HG02840 (cell line): ENCODE data around the gene NKD1.

Experiments used
- ATAC-seq: cut with Tn5 transposase; IDR thresholded peaks from one replicate; pipeline ENCODE4 v1.9.1; 2021; ENCODE audit warnings: mild to moderate bottlenecking, moderate library complexity, moderate number of reproducible peaks; ENCODE audit not compliant: unreplicated experiment, low FRiP score

Gene NKD1

GRCh38 chr16:50557046-50557445, 8.8 kb downstream of the NKD1 start:
- ATAC-seq = no peak

GRCh38 chr16:50558913-50559312, 10.7 kb downstream of the NKD1 start:
- ATAC-seq = no peak

- no peak for ATAC-seq
These were observed 11.1 kb downstream of the NKD1 start for GRCh38 chr16:50559342-50559741.

GRCh38 chr16:50559804-50560514, 11.8 kb downstream of the NKD1 start:
- ATAC-seq = no peak

GRCh38 chr16:50560903-50561863, 13.0 kb downstream of the NKD1 start:
- no peak for ATAC-seq

GRCh38 chr16:50562657-50563056, 14.5 kb downstream of the NKD1 start:
- ATAC-seq = no peak

- ATAC-seq = no peak
These were observed 15.8 kb downstream of the NKD1 start for GRCh38 chr16:50563989-50564388.

GRCh38 chr16:50565428-50565827, 17.2 kb downstream of the NKD1 start:
- no peak for ATAC-seq

- no peak for ATAC-seq
These were observed 18.1 kb downstream of the NKD1 start for GRCh38 chr16:50566014-50566962.

- no peak for ATAC-seq
These were observed 19.5 kb downstream of the NKD1 start for GRCh38 chr16:50567651-50568050.

- no peak for ATAC-seq
These were observed 20.1 kb downstream of the NKD1 start for GRCh38 chr16:50568187-50568815.

GRCh38 chr16:50570354-50570753, 22.2 kb downstream of the NKD1 start:
- no peak for ATAC-seq

GRCh38 chr16:50570808-50571598, 22.8 kb downstream of the NKD1 start:
- ATAC-seq = no peak

- no peak for ATAC-seq
These were observed 23.6 kb downstream of the NKD1 start for GRCh38 chr16:50571786-50572185.

GRCh38 chr16:50572700-50573099, 24.5 kb downstream of the NKD1 start:
- ATAC-seq = no peak

- ATAC-seq = no peak
These were observed 25.1 kb downstream of the NKD1 start for GRCh38 chr16:50573279-50573678.

- ATAC-seq = no peak
These were observed 25.9 kb downstream of the NKD1 start for GRCh38 chr16:50573947-50574744.

- no peak for ATAC-seq
These were observed 26.5 kb downstream of the NKD1 start for GRCh38 chr16:50574745-50575136.
